GM23338 (cell line): ENCODE results near the gene ADGRF3. TPM values are rescaled to one million over a fixed set of nuclear protein-coding genes. Genes with fewer than 3 reads are reported as not detected.

Experiments used
- ATAC-seq: fragments of 200-7000 bp; cut with Tn5 transposase; 3 replicates; pipeline ENCODE4 v1.9.1; 2020
- DNase-seq: peaks from one replicate; pipeline ENCODE4 v3.0.0-alpha.2; 2015; ENCODE audit warnings: low spot score
- H2AFZ ChIP-seq: fragments of 200-600 bp; sonication (generic); 2 replicates; pipeline ENCODE4 v1.8.0; 2016; ENCODE audit warnings: antibody characterized with exemption, mild to moderate bottlenecking, moderate library complexity
- H3F3A ChIP-seq: fragments of 200-600 bp; sonication (generic); replicated peaks from 2 replicates; pipeline ENCODE4 v1.8.0; 2017; ENCODE audit warnings: antibody characterized with exemption, mixed run types, low read depth
- H3K27ac ChIP-seq: fragments of 200-600 bp; sonication (generic); 2 replicates; pipeline ENCODE4 v1.6.1; 2016; ENCODE audit warnings: low read depth
- H3K27me3 ChIP-seq: fragments of 200-600 bp; sonication (generic); 2 replicates; pipeline ENCODE4 v1.8.0; 2016; ENCODE audit warnings: mild to moderate bottlenecking, mixed run types, moderate library complexity; ENCODE audit not compliant: insufficient read depth
- H3K36me3 ChIP-seq: fragments of 200-600 bp; sonication (generic); 2 replicates; pipeline ENCODE4 v1.8.0; 2016; ENCODE audit warnings: mild to moderate bottlenecking; ENCODE audit not compliant: insufficient read depth
- H3K4me1 ChIP-seq: fragments of 200-600 bp; sonication (generic); 2 replicates; pipeline ENCODE4 v1.8.0; 2016; ENCODE audit warnings: mild to moderate bottlenecking, moderate library complexity; ENCODE audit not compliant: insufficient read depth
- H3K4me2 ChIP-seq: fragments of 200-600 bp; sonication (generic); 2 replicates; pipeline ENCODE4 v1.7.1; 2017; ENCODE audit warnings: mixed run types
- H3K4me3 ChIP-seq: fragments of 200-600 bp; sonication (generic); 2 replicates; pipeline ENCODE4 v1.6.1; 2016; ENCODE audit warnings: mixed run types
- H3K79me2 ChIP-seq: fragments of 200-600 bp; sonication (generic); replicated peaks from 2 replicates; pipeline ENCODE4 v1.8.0; 2017; ENCODE audit warnings: mild to moderate bottlenecking; ENCODE audit not compliant: insufficient read depth
- H3K9me2 ChIP-seq: fragments of 200-600 bp; sonication (generic); 2 replicates; pipeline ENCODE4 v1.8.0; 2017; ENCODE audit not compliant: insufficient read depth
- H4K20me1 ChIP-seq: fragments of 200-600 bp; sonication (generic); replicated peaks from 2 replicates; pipeline ENCODE4 v1.8.0; 2017; ENCODE audit warnings: mild to moderate bottlenecking; ENCODE audit not compliant: insufficient read depth
- H3K27ac Mint-ChIP-seq: 2 replicates; pipeline ENCODE4 v1.8.0; 2020; ENCODE audit warnings: inconsistent platforms, mild to moderate bottlenecking, moderate library complexity, mixed read lengths
- H3K27me3 Mint-ChIP-seq: 3 replicates; pipeline ENCODE4 v1.8.0; 2022; ENCODE audit warnings: low read depth, mild to moderate bottlenecking, moderate library complexity, mixed read lengths, inconsistent platforms; ENCODE audit not compliant: insufficient read depth, poor library complexity
- H3K36me3 Mint-ChIP-seq: 3 replicates; pipeline ENCODE4 v1.8.0; 2021; ENCODE audit warnings: low read depth, mild to moderate bottlenecking, inconsistent platforms, moderate library complexity, mixed read lengths
- H3K4me1 Mint-ChIP-seq: 3 replicates; pipeline ENCODE4 v1.8.0; 2020; ENCODE audit warnings: mild to moderate bottlenecking, inconsistent platforms, mixed read lengths
- H3K4me3 Mint-ChIP-seq: 3 replicates; pipeline ENCODE4 v1.8.0; 2021; ENCODE audit warnings: moderate library complexity, mild to moderate bottlenecking, inconsistent platforms, mixed read lengths
- H3K9me3 Mint-ChIP-seq: 3 replicates; pipeline ENCODE4 v1.8.0; 2020; ENCODE audit warnings: moderate library complexity, mild to moderate bottlenecking, inconsistent platforms, mixed read lengths
- CREB1 ChIP-seq: fragments of 250-450 bp; sonication (Bioruptor Pico); IDR thresholded peaks from 2 replicates; pipeline ENCODE4 v1.5.0; 2020; ENCODE audit warnings: low read depth, mild to moderate bottlenecking, moderate library complexity
- CTCF ChIP-seq, 2 experiments: fragments of 200-600 bp in 1 of 2; sonication (generic) in 1 of 2; conservative IDR thresholded peaks; 2 replicates each; pipeline versions ENCODE4 v1.5.1 to v1.6.1; 2016 to 2017; ENCODE audit warnings: antibody characterized with exemption in 2 of 2, low read depth in 2 of 2, mild to moderate bottlenecking in 2 of 2, moderate library complexity in 1 of 2
- ETS1 ChIP-seq: IDR thresholded peaks from 2 replicates; pipeline ENCODE4 v1.6.1; 2016; ENCODE audit warnings: antibody characterized with exemption
- REST ChIP-seq: IDR thresholded peaks from one replicate; pipeline ENCODE4 v1.6.1; 2018; ENCODE audit warnings: antibody characterized with exemption; ENCODE audit not compliant: unreplicated experiment
- STAT1 ChIP-seq: IDR thresholded peaks from one replicate; pipeline ENCODE4 v1.6.1; 2016; ENCODE audit warnings: antibody characterized with exemption; ENCODE audit not compliant: unreplicated experiment
- ZNF331 ChIP-seq: fragments of 250-450 bp; sonication (Bioruptor Pico); IDR thresholded peaks from 2 replicates; pipeline ENCODE4 v1.5.0; 2020; ENCODE audit warnings: low read depth, mild to moderate bottlenecking, moderate library complexity
- polyA plus RNA-seq: library from polyadenylated mRNA; unstranded; fragments of >200 nt; fragmentation: Nextera tagmentation; extraction: Ambion mirVana; gene quantifications from 2 replicates; pipeline ENCODE4 v1.2.1, GENCODE V29; 2016
- total RNA-seq: library from RNA; depleted of rRNA; stranded (reverse); fragments of >200 nt; shearing (Covaris generic); gene quantifications from 2 replicates; pipeline ENCODE4 v1.2.3, GENCODE V29; 2014

Gene ADGRF3
- total and polyA plus RNA-seq, 2 experiments from 2014 or later: 0.38 to 0.39 TPM

- peaks cover 18% of the 10 kb centered on the region for H3K4me1 ChIP-seq
- H3K4me1 Mint-ChIP-seq: peaks cover 22% of the 10 kb centered on the region
- DNase-seq (no peak), ATAC-seq (no peak)
- H3K27ac Mint-ChIP-seq: peak overlapping the region; percentile 98
- peaks cover 51% of the 10 kb centered on the region for H3K79me2 ChIP-seq
- no peaks in the 10 kb centered on the region for H3K36me3 Mint-ChIP-seq
- H2AFZ ChIP-seq: 0 out of 2 replicates have a peak overlapping the region, but pooled peaks have one; percentile 49
- peak overlapping the region; percentile 82 for H3K4me3 ChIP-seq
- H3K9me2 ChIP-seq: no peaks in the 10 kb centered on the region
- H3K27me3 Mint-ChIP-seq: peaks cover 5% of the 10 kb centered on the region
- no peaks in the 10 kb centered on the region for H3K27me3 ChIP-seq
- no peak for TF ChIP-seq ETS1
- no peak for TF ChIP-seq CREB1
- TF ChIP-seq REST: no peak
- no peak for TF ChIP-seq CTCF (conservative IDR thresholded peaks at IDR 0.05; ENCODE audit: low read depth in 2 of 2)
- no peak for TF ChIP-seq STAT1
- peak overlapping the region; percentile 91 for H3K4me2 ChIP-seq
- no peaks in the 10 kb centered on the region for H3F3A ChIP-seq
- H4K20me1 ChIP-seq: no peaks in the 10 kb centered on the region; the same call in 1 of the 2 replicates
- H3K36me3 ChIP-seq: no peaks in the 10 kb centered on the region
- H3K27ac ChIP-seq: peak overlapping the region; percentile 97
- H3K4me3 Mint-ChIP-seq: peak overlapping the region; percentile 94
- no peaks in the 10 kb centered on the region for H3K9me3 Mint-ChIP-seq
Observed at GRCh38 chr2:26345283-26345544, 1.4 kb downstream of the ADGRF3 start.

DNA sequence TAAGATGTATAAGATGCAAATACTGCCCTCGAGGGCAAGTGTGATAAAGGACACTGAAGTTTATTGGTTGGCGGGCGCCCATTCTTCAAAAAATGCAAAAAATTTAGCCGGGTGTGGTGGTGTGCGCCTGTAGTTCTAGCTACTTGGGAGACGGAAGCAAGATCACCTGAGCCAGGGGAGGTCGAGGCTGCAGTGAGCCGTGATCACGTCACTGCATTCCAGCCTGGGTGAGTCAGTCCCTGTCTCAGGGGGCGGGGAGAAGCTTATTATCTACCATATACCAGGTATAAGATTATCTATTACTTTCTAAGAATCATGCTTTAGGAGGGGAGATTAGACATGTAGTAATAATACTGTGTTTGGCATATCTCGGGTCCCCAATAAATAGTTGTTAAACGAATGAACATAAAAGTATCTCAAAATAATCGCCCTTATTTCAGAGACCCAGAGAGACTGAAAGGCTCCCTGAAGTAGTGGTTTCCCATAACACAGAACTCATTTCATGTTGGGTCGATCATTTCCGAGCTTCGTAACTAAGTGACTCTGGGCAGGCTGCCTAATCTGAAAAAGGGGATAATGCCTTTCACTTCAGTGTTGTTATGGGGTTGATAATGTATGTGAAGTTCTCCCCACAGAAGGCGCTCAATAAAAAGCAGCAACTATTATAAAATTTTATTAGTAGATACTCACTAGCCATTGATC, 1.9 kb downstream of the ADGRF3 start:
- H2AFZ ChIP-seq: 0 out of 2 replicates have a peak overlapping the region, but pooled peaks have one; percentile 49
- H3K4me3 ChIP-seq: peak overlapping the region; percentile 82
- H3K27me3 Mint-ChIP-seq: peaks cover 4% of the 10 kb centered on the region
- H3K4me1 Mint-ChIP-seq: peaks cover 25% of the 10 kb centered on the region
- peaks cover 46% of the 10 kb centered on the region for H3K79me2 ChIP-seq
- peak overlapping the region; percentile 91 for H3K4me2 ChIP-seq
- H3K27ac ChIP-seq: peak overlapping the region; percentile 97
- DNase-seq (peak; percentile 67), ATAC-seq (peak; percentile 6)
- H3K9me2 ChIP-seq: no peaks in the 10 kb centered on the region
- TF ChIP-seq ZNF331 (CRISPR knock-in tag) (no peak), CTCF (conservative IDR thresholded peaks at IDR 0.05; ENCODE audit: low read depth in 2 of 2) (no peak), CREB1 (peak; percentile 73)
- H3K4me1 ChIP-seq: peaks cover 18% of the 10 kb centered on the region
- H3K36me3 ChIP-seq: no peaks in the 10 kb centered on the region
- H3K4me3 Mint-ChIP-seq: peak overlapping the region; percentile 94
- no peaks in the 10 kb centered on the region for H3K9me3 Mint-ChIP-seq
- H3K36me3 Mint-ChIP-seq: no peaks in the 10 kb centered on the region
- H4K20me1 ChIP-seq: no peaks in the 10 kb centered on the region; the same call in 1 of the 2 replicates
- peak overlapping the region; percentile 98 for H3K27ac Mint-ChIP-seq
- no peaks in the 10 kb centered on the region for H3K27me3 ChIP-seq
- no peaks in the 10 kb centered on the region for H3F3A ChIP-seq
